T1000 (cell line): ENCODE data around the gene MRGPRX4.
"Not testable (repeated sequence)": the region's sequence is repeated elsewhere in the genome, so short reads cannot be mapped to it uniquely, and the experiment has no call there.

Experiments used
- DNase-seq: peaks from one replicate; lab custom pipeline; 2025; ENCODE audit warnings: mixed read lengths; lab: John Stamatoyannopoulos, UW

Gene MRGPRX4

DNA sequence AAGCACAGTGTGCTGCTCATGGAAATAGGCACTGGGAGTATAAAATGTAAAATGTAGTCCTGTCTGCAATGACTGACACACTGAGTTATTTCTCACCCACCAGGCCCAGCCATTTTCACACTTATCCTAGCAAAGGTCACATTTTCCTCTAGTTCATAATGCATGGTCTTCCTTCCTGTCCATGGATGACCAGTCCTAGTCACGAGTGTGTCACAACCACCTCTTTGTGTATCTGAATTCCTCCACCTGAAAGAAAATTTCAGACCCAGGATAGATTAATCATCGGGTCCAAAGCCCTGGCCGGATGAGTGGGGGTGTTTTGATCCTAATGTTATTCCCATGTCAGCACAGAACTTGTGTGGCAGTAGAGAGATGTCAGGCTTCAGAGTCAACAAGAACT is at the start of gene MRGPRX4:
TSS of gene MRGPRX4 (plus strand) at position 172 of the 400 bp plus-strand sequence. CDS start 420 bp downstream, outside the sequence.
- no peak for DNase-seq

GRCh38 chr11:18131115-18131514 is 41.5 kb upstream of the MRGPRX4 start:
- DNase-seq, result not testable (repeated sequence)

GRCh38 chr11:18132341-18132740 is 40.3 kb upstream of the MRGPRX4 start, which contains the start of gene MRGPRX3:
Gene MRGPRX3 (plus strand): TSS chr11:18132571. CDS start chr11:18137203, 4,632 bp downstream.
- no peak for DNase-seq

GRCh38 chr11:18135308-18135707 is 37.3 kb upstream of the MRGPRX4 start:
- no peak for DNase-seq

GRCh38 chr11:18137186-18137800 is 35.3 kb upstream of the MRGPRX4 start:
- no peak for DNase-seq

DNA sequence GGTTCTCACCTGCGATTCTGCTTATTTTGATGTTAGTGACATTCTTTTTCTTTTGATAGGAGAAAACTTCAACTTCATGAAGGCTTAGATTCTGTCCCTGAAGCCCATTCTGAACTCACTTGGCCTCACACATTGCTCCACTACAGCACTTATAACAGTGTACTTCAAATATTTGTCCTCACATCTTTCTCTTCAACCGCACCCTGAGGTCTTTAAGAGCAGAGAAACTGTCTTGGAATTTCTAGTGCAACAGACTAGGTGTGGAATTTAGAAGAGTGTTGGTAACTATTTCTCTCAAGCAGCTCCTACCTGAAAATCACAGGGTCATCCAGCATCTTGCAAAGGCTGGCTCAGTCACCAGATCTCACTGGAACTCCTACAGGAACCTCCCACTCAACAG is 32.5 kb upstream of the MRGPRX4 start:
- no peak for DNase-seq

DNA sequence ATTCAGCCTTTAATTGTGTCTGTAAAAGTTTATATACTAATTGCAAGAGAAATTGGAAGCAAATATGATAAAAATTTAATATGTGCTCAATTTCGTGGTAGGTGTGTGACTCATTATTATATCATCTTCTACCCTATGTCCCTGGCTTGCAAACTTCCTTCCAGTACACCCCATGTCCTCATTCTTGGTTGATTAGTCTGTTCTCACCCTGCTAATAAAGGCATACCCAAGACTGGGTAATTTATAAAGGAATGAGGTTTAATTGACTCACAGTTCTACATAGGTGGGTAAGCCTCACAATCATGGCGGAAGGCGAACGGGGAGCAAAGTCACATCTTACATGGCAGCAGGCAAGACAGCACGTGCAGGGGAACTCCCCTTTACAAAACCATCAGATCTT is 28.4 kb upstream of the MRGPRX4 start:
- DNase-seq, result no peak

GRCh38 chr11:18145025-18145424 is 27.6 kb upstream of the MRGPRX4 start:
- no peak for DNase-seq

GRCh38 chr11:18145837-18146236 is 26.8 kb upstream of the MRGPRX4 start:
- no peak for DNase-seq

GRCh38 chr11:18151581-18151980 is 21.1 kb upstream of the MRGPRX4 start:
- DNase-seq, result no peak

- no peak for DNase-seq
These were observed 4.3 kb upstream of the MRGPRX4 start for GRCh38 chr11:18168372-18168771.

DNA sequence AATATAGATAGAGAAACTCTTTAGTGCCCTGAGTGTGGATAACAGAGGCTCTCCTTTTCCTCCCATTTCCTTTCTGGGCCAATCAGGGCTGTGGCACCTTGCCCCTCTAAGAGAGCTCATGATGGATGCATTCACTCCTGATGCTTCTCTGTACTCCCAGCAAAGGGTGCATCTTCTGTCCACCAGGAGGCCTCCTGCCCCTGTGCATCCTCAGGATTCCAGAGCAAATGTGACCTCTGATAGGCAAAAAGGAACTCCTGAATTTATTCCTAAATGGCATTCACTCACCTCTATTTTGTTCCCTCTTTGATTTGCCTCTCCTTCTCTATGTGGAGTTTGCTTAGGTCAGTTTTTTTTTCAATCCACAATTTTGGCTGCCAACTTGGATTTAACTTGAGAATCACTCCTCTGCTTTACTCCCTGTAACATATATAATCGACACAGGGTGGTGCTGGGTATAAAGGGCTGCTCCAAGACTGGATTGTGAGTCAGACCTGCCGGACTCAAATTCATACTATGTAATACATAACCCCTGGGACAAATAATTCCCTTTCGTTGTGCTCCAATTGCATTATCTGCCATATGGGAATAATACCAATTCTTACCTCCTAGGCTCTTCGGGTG is 1.1 kb upstream of the MRGPRX4 start:
- no peak for DNase-seq

GRCh38 chr11:18173225-18173866 is 709 bp downstream of the MRGPRX4 start:
- no peak for DNase-seq

- DNase-seq, result no peak
These were observed 16.2 kb downstream of the MRGPRX4 start for GRCh38 chr11:18188796-18189195.

GRCh38 chr11:18189476-18190245 is 17.0 kb downstream of the MRGPRX4 start:
- DNase-seq, result not testable (repeated sequence)

DNA sequence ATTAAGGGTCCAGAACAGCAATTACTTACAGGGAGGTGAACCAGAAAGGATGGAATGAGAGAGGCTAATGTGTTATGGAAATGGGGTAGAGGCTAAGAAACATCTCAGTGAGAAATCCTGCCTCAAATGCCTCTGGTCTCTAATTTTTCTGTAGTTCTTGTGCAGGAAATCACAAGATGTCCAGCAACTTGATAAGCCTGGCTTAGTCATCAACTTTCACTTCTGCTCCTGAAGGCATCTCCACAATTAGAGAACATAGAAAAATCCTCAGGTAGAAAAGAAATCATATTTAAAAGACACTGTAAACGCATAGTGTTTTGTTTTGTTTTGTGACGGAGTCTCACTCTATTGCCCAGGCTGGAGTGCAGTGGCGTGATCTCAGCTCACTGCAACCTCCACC is 18.7 kb downstream of the MRGPRX4 start:
- DNase-seq, result no peak

DNA sequence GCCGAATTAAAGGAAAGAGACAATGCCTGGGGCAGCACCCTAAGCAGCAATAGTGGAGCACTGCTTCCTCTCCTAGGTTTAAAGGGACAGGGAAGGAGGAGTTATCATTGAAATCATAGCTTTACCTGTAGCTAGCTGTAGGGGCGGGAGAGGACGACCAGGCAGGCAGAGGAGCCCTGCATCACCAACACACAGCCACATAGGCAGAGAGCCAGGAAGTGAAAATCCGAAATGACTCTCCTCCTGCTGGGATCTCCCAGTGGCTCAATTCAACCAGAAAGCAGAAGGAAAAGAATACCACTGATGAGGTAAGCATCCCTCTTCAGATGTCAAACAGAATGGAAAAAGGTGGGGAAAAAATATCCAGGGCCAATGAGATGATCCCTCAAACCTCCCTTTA is 20.4 kb downstream of the MRGPRX4 start:
- no peak for DNase-seq

- no peak for DNase-seq
These were observed 23.9 kb downstream of the MRGPRX4 start for GRCh38 chr11:18196532-18196931.

DNA sequence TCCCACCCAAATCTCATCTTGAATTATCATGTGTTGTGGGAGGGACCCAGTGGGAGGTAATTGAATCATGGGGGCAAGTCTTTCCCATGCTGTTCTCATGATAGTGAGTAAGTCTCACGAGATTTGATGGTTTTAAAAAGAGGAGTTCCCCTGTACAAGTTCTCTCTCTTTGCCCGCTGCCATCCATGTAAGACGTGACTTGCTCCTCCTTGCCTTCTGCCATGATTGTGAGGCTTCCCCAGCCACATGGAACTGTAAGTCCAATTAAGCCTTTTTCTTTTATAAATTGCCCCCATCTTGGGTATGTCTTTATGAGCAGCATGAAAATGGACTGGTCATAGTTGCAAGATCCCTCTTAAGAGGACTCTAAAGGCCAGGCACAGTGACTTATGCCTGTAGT is 25.1 kb downstream of the MRGPRX4 start:
- DNase-seq, result not testable (repeated sequence)

- DNase-seq, result no peak
These were observed 31.1 kb downstream of the MRGPRX4 start for GRCh38 chr11:18203723-18204122.

DNA sequence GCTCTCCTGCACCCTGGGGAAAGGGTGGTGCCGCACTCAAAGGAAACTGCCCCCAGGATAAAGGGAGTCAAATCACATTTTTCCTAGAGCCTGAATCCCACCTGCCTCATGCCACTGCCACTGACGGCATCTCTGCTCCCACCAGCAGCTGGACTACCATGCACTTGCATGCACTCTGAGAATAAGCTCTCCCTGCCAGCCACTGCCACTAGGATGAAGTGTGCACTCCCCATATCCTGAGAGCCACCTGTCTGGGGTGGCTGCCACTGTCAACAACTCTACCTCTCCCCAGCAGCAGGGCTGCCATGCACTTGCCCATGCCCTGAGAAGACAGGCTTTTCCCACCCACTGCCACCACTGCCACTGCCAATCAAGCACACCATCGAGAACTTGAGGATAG is 31.6 kb downstream of the MRGPRX4 start:
- DNase-seq, result no peak

- no peak for DNase-seq
These were observed 32.1 kb downstream of the MRGPRX4 start for GRCh38 chr11:18204771-18205170.

DNA sequence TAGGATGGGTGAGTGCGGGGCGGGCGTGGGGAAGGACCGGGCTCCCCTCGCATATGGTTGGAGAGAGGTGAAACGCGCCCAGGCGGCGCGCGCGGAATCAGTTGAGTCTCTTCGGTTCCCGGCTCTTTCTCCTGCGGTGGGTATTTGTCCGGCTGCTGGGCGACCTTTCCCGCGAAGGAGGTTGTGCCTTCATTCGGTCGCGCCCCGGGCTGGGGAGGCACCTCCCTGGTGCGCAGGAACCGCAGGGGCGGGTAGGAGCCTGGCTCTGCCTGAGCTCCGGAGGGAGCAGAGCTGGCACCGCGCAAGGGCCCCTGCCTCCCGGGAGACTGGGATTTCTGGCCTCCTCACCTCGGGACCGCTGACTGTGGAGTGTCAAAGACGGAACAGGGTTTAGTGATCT is 36.4 kb downstream of the MRGPRX4 start:
- DNase-seq, result no peak
